GM12801 (cell line): ENCODE measurements around the gene DENND2C.

Source experiments
- CTCF ChIP-seq: IDR thresholded peaks from one replicate; pipeline ENCODE4 v1.5.1; 2011; ENCODE audit warnings: control low read depth; ENCODE audit not compliant: insufficient read length; ENCODE audit errors: extremely low read depth

DENND2C gene

GRCh38 chr1:114620419-114620818 is 49.4 kb downstream of the DENND2C start:
- no peak for TF ChIP-seq CTCF

GRCh38 chr1:114618606-114619005 is 51.2 kb downstream of the DENND2C start:
- TF ChIP-seq CTCF, result no peak

GRCh38 chr1:114610546-114611245 is 59.2 kb downstream of the DENND2C start:
- TF ChIP-seq CTCF, result no peak

- TF ChIP-seq CTCF, result no peak
Observed at GRCh38 chr1:114609826-114610225, 60.0 kb downstream of the DENND2C start.

- no peak for TF ChIP-seq CTCF
Observed at GRCh38 chr1:114609026-114609425, 60.8 kb downstream of the DENND2C start.

GRCh38 chr1:114607223-114607622 is 62.6 kb downstream of the DENND2C start:
- no peak for TF ChIP-seq CTCF

GRCh38 chr1:114597949-114598348 is 71.9 kb downstream of the DENND2C start:
- no peak for TF ChIP-seq CTCF

- TF ChIP-seq CTCF, result no peak
Observed at GRCh38 chr1:114595602-114596001, 74.2 kb downstream of the DENND2C start.
